H1 (cell line): ENCODE measurements around the gene GAR1. TPM values are rescaled to one million over a fixed set of nuclear protein-coding genes. Genes with fewer than 3 reads are reported as not detected.

Source experiments
- CTCF ChIA-PET: fragments of 300-600 bp; sonication (Branson Sonifier 250); formaldehyde crosslinking; loops from one replicate; lab custom pipeline; 2021; ENCODE audit not compliant: partially characterized antibody; lab: Charles Lee
- POLR2A ChIA-PET: fragments of 300-600 bp; sonication (Branson Sonifier 250); formaldehyde crosslinking; loops from one replicate; lab custom pipeline; 2021; ENCODE audit warnings: inconsistent platforms; ENCODE audit not compliant: partially characterized antibody; lab: Charles Lee
- DNase-seq, 2 experiments: peaks; one replicate each; pipeline versions ENCODE4 v3.0.0 to v3.0.0-alpha.2; 2010 to 2022; ENCODE audit warnings: low spot score in 2 of 2, low read depth in 1 of 2, mixed read lengths in 1 of 2
- FAIRE-seq: peaks from 2 replicates; lab custom pipeline; 2011; peaks lifted over from hg19 to GRCh38; lab: Jason Lieb, UNC
- H2AFZ ChIP-seq: 2 replicates; pipeline ENCODE4 v1.8.1; 2012; ENCODE audit warnings: low read length, inconsistent platforms
- H2AK5ac ChIP-seq: 2 replicates; pipeline ENCODE4 v1.6.1; 2013; ENCODE audit warnings: low read depth, low read length
- H2BK120ac ChIP-seq: replicated peaks from 2 replicates; pipeline ENCODE3; 2013; ENCODE audit warnings: low read depth, low read length, inconsistent platforms
- H2BK12ac ChIP-seq: 2 replicates; pipeline ENCODE4 v1.6.1; 2013; ENCODE audit warnings: low read depth, low read length
- H2BK15ac ChIP-seq: 2 replicates; pipeline ENCODE4 v1.6.1; 2013; ENCODE audit warnings: low read length
- H2BK20ac ChIP-seq: 2 replicates; pipeline ENCODE4 v1.6.1; 2013; ENCODE audit warnings: low read length
- H2BK5ac ChIP-seq: 2 replicates; pipeline ENCODE4 v1.6.1; 2013; ENCODE audit warnings: low read depth, low read length
- H3K14ac ChIP-seq: 2 replicates; pipeline ENCODE4 v1.6.1; 2013; ENCODE audit warnings: inconsistent platforms; ENCODE audit not compliant: insufficient read length
- H3K18ac ChIP-seq: 2 replicates; pipeline ENCODE4 v1.6.1; 2013; ENCODE audit warnings: low read length; ENCODE audit errors: extremely low read depth
- H3K23ac ChIP-seq: 2 replicates; pipeline ENCODE4 v1.6.1; 2013; ENCODE audit warnings: inconsistent platforms; ENCODE audit not compliant: insufficient read length
- H3K23me2 ChIP-seq: 2 replicates; pipeline ENCODE4 v1.6.1; 2013; ENCODE audit warnings: low read depth, low read length
- H3K27ac ChIP-seq: 2 replicates; pipeline ENCODE4 v1.6.1; 2011; ENCODE audit warnings: low read depth, low read length, inconsistent platforms
- H3K27me3 ChIP-seq, 4 experiments: replicated peaks in 1 of 4; 1 replicate in 1 of 4; 2 replicates in 3 of 4; pipeline versions ENCODE4 v1.6.1 to v1.8.1; 2011 to 2013; ENCODE audit warnings: low read length in 3 of 4, mild to moderate bottlenecking in 3 of 4, inconsistent platforms in 2 of 4, mixed read lengths in 2 of 4, moderate library complexity in 1 of 4; ENCODE audit not compliant: control insufficient read depth in 3 of 4, insufficient read depth in 3 of 4; ENCODE audit errors: extremely low read depth in 1 of 4
- H3K36me3 ChIP-seq, 4 experiments: 2 replicates each; pipeline versions ENCODE4 v1.6.1 to v1.8.1; 2011 to 2013; ENCODE audit warnings: mild to moderate bottlenecking in 4 of 4, low read length in 3 of 4, moderate library complexity in 2 of 4, control low read depth in 1 of 4, inconsistent platforms in 1 of 4; ENCODE audit not compliant: insufficient read depth in 4 of 4, control insufficient read depth in 2 of 4
- H3K4ac ChIP-seq: replicated peaks from 2 replicates; pipeline ENCODE3; 2013; ENCODE audit warnings: low read length, low read depth, mixed read lengths, inconsistent platforms; ENCODE audit not compliant: insufficient read length
- H3K4me1 ChIP-seq, 4 experiments: replicated peaks in 1 of 4; 1 replicate in 1 of 4; 2 replicates in 3 of 4; pipeline versions ENCODE4 v1.6.1 to v1.8.1; 2011 to 2013; ENCODE audit warnings: low read length in 3 of 4, inconsistent platforms in 2 of 4, mixed read lengths in 1 of 4; ENCODE audit not compliant: insufficient read depth in 4 of 4, control insufficient read depth in 3 of 4
- H3K4me2 ChIP-seq, 2 experiments: 2 replicates each; pipeline versions ENCODE4 v1.6.1 to v1.8.1; 2011 to 2013; ENCODE audit warnings: low read depth in 2 of 2, low read length in 2 of 2, control low read depth in 1 of 2, inconsistent platforms in 1 of 2, mild to moderate bottlenecking in 1 of 2; ENCODE audit not compliant: insufficient read depth in 1 of 2
- H3K4me3 ChIP-seq, 4 experiments: fragments of 200-600, 300-600 bp in 1 of 4; sonication (generic), shearing (Covaris generic), sonication (Bioruptor Twin) in 1 of 4; 2 replicates each; pipeline versions ENCODE4 v1.5.1 to v1.8.1; 2011 to 2016; ENCODE audit warnings: low read length in 4 of 4, low read depth in 3 of 4, control low read depth in 2 of 4, inconsistent platforms in 2 of 4, mild to moderate bottlenecking in 2 of 4, mixed read lengths in 1 of 4, moderate library complexity in 1 of 4; ENCODE audit not compliant: insufficient read depth in 2 of 4; ENCODE audit errors: extremely low read depth in 1 of 4
- H3K56ac ChIP-seq: replicated peaks from 2 replicates; pipeline ENCODE3; 2013; ENCODE audit warnings: low read depth, mild to moderate bottlenecking, mixed read lengths, low read length, inconsistent platforms; ENCODE audit not compliant: insufficient read length
- H3K79me1 ChIP-seq: 2 replicates; pipeline ENCODE4 v1.6.1; 2013; ENCODE audit warnings: low read depth, low read length, control low read depth
- H3K79me2 ChIP-seq, 2 experiments: 2 replicates each; pipeline versions ENCODE4 v1.6.1 to v1.8.1; 2012 to 2013; ENCODE audit warnings: low read length in 2 of 2, mild to moderate bottlenecking in 2 of 2, inconsistent platforms in 1 of 2; ENCODE audit not compliant: insufficient read depth in 2 of 2, control insufficient read depth in 1 of 2
- H3K9ac ChIP-seq, 4 experiments: replicated peaks in 1 of 4; 1 replicate in 1 of 4; 2 replicates in 3 of 4; pipeline versions ENCODE4 v1.6.1 to v1.8.1; 2011 to 2013; ENCODE audit warnings: low read depth in 3 of 4, low read length in 3 of 4, control low read depth in 2 of 4, mild to moderate bottlenecking in 2 of 4, moderate library complexity in 2 of 4, inconsistent platforms in 1 of 4; ENCODE audit errors: extremely low read depth in 1 of 4
- H3K9me3 ChIP-seq, 2 experiments: 2 replicates each; pipeline versions ENCODE4 v1.6.1 to v1.8.1; 2012 to 2013; ENCODE audit warnings: mild to moderate bottlenecking in 2 of 2, moderate library complexity in 2 of 2, control low read depth in 1 of 2, inconsistent platforms in 1 of 2, low read depth in 1 of 2, low read length in 1 of 2, mixed read lengths in 1 of 2; ENCODE audit not compliant: insufficient read depth in 2 of 2
- H4K20me1 ChIP-seq, 2 experiments: replicated peaks in 1 of 2; 2 replicates each; pipeline versions ENCODE3 to v1.8.1; 2011 to 2013; ENCODE audit warnings: inconsistent platforms in 2 of 2, low read length in 2 of 2, mild to moderate bottlenecking in 1 of 2; ENCODE audit not compliant: insufficient read depth in 2 of 2, control insufficient read depth in 1 of 2
- H4K5ac ChIP-seq: 2 replicates; pipeline ENCODE4 v1.6.1; 2013; ENCODE audit warnings: low read length, low read depth, mixed read lengths, inconsistent platforms; ENCODE audit not compliant: insufficient read length
- H4K8ac ChIP-seq: 2 replicates; pipeline ENCODE4 v1.8.0; 2013; ENCODE audit warnings: mild to moderate bottlenecking, moderate library complexity, low read length, inconsistent platforms; ENCODE audit not compliant: insufficient read depth; ENCODE audit errors: extremely low read depth
- H4K91ac ChIP-seq: replicated peaks from 2 replicates; pipeline ENCODE3; 2013; ENCODE audit warnings: low read length, mixed read lengths, inconsistent platforms; ENCODE audit not compliant: insufficient read length
- ASH2L ChIP-seq: fragments of 200-600, 300-600 bp; sonication (generic); IDR thresholded peaks from one replicate; pipeline ENCODE4 v1.7.1; 2017; ENCODE audit warnings: low read length
- NRF1 ChIP-seq: IDR thresholded peaks from 2 replicates; pipeline ENCODE4 v1.6.1; 2011; ENCODE audit warnings: mild to moderate bottlenecking, low read depth, low read length, improper control_type of control experiment
- SRF ChIP-seq: IDR thresholded peaks from 2 replicates; pipeline ENCODE4 v1.6.1; 2011; ENCODE audit warnings: mild to moderate bottlenecking, low read depth, low read length, moderate library complexity
- USF2 ChIP-seq: IDR thresholded peaks from 2 replicates; pipeline ENCODE4 v1.6.1; 2011; ENCODE audit warnings: low read length, improper control_type of control experiment
- YY1 ChIP-seq: IDR thresholded peaks from 2 replicates; pipeline ENCODE4 v1.6.1; 2011; ENCODE audit warnings: low read depth, mild to moderate bottlenecking, low read length
- WGBS, 2 experiments: shearing (Covaris generic) in 1 of 2; methylation state at CpG; one replicate each; pipeline versions ENCODE4 v1.1.6 to v1.1.7; 2013 to 2015; ENCODE audit warnings: low lambda C conversion rate in 2 of 2, mixed read lengths in 2 of 2, inconsistent platforms in 1 of 2, low coverage in 1 of 2, missing lambda C conversion rate in 1 of 2; ENCODE audit not compliant: insufficient replicate concordance in 2 of 2, insufficient coverage in 1 of 2, insufficient read length in 1 of 2; ENCODE audit errors: extremely low coverage in 1 of 2, missing lambda C conversion rate in 1 of 2; 5-methylcytosine and 5-hydroxymethylcytosine counted together
- polyA plus RNA-seq, 7 experiments: library from polyadenylated mRNA; depleted of rRNA in 3 of 7; stranded (reverse) in 5 of 7; unstranded in 2 of 7; fragments of >200 nt in 5 of 7; fragments of 200-250 nt in 2 of 7; gene quantifications; 1 replicate in 5 of 7; 2 replicates in 1 of 7; 4 replicates in 1 of 7; pipeline versions ENCODE4 v1.2.1 to v1.2.3, GENCODE V29; 2011 to 2013; ENCODE audit warnings: missing spikeins in 2 of 7, mixed read lengths in 2 of 7
- total RNA-seq: library from RNA; stranded (reverse); fragmentation: NEBNext Ultra II Directional; extraction: Animal tissue kit (Norgen Biotek cat#: 25700); gene quantifications from 2 replicates; pipeline ENCODE4 v1.2.1, GENCODE V29; 2021

Gene GAR1
- total and polyA plus RNA-seq, 2 of the 8 experiments (the other 6 are each of a cell fraction or from before 2014, with no cell fraction given), result 14.5 to 37.5 TPM

- no peak overlapping the region for H2BK5ac ChIP-seq
- H3K79me1 ChIP-seq, result no peaks in the 10 kb centered on the region
- no peak overlapping the region for H2BK20ac ChIP-seq
- no peak overlapping the region for H2AFZ ChIP-seq
- no peaks in the 10 kb centered on the region for H3K79me2 ChIP-seq
- H3K14ac ChIP-seq, result no peak overlapping the region
- no peak overlapping the region for H2BK12ac ChIP-seq
- ChIA-PET POLR2A (no interaction called here), CTCF (no interaction called here)
- H3K4me2 ChIP-seq, result no peak overlapping the region
- H3K4ac ChIP-seq, result no peak overlapping the region
- no peaks in the 10 kb centered on the region for H3K9me3 ChIP-seq
- H3K23ac ChIP-seq, result no peak overlapping the region
- FAIRE-seq (no peak), DNase-seq (no peak)
- H2AK5ac ChIP-seq, result no peak overlapping the region
- H3K36me3 ChIP-seq, result no peaks in the 10 kb centered on the region
- H2BK120ac ChIP-seq, result no peak overlapping the region
- no peak overlapping the region for H3K9ac ChIP-seq
- no peaks in the 10 kb centered on the region for H4K20me1 ChIP-seq
- H3K4me1 ChIP-seq, result no peaks in the 10 kb centered on the region
- no peak overlapping the region for H3K4me3 ChIP-seq
- no peak overlapping the region for H4K5ac ChIP-seq
- no peak overlapping the region for H4K91ac ChIP-seq
- 93% methylated on average over 1 of the region's 1 CpG; no CpG with 5 or more reads in 1 of the 2 experiments for WGBS, 2 experiments
- no peaks in the 10 kb centered on the region for H3K27me3 ChIP-seq
- H3K56ac ChIP-seq, result no peak overlapping the region
- no peaks in the 10 kb centered on the region for H3K23me2 ChIP-seq
- H4K8ac ChIP-seq, result no peak overlapping the region
- H2BK15ac ChIP-seq, result no peak overlapping the region
- H3K18ac ChIP-seq, result no peak overlapping the region
- no peak overlapping the region for H3K27ac ChIP-seq
- TF ChIP-seq ASH2L (no peak), USF2 (no peak), SRF (no peak), YY1 (no peak), NRF1 (no peak)
These were observed 28.7 kb upstream of the GAR1 start for GRCh38 chr4:109786846-109787245.
